GM18907 (cell line): ENCODE measurements around the gene RAX2.

ENCODE experiments used
- ATAC-seq: cut with Tn5 transposase; IDR thresholded peaks from one replicate; pipeline ENCODE4 v1.9.1; 2021; ENCODE audit warnings: mild to moderate bottlenecking, moderate library complexity; ENCODE audit not compliant: unreplicated experiment

Gene RAX2

GRCh38 chr19:3733549-3734309 is 38.3 kb downstream of the RAX2 start:
- no peak for ATAC-seq

GRCh38 chr19:3732108-3732507 is 39.9 kb downstream of the RAX2 start:
- ATAC-seq: no peak

GRCh38 chr19:3730457-3730958 is 41.5 kb downstream of the RAX2 start:
- no peak for ATAC-seq

- ATAC-seq: no peak
These were observed 46.3 kb downstream of the RAX2 start for GRCh38 chr19:3725640-3726310.

- no peak for ATAC-seq
These were observed 46.9 kb downstream of the RAX2 start for GRCh38 chr19:3725121-3725520.

- ATAC-seq: no peak
These were observed 48.1 kb downstream of the RAX2 start for GRCh38 chr19:3723883-3724282.

GRCh38 chr19:3723110-3723488 is 48.9 kb downstream of the RAX2 start:
- ATAC-seq: no peak

GRCh38 chr19:3722443-3723109 is 49.5 kb downstream of the RAX2 start:
- no peak for ATAC-seq

- ATAC-seq: no peak
These were observed 50.1 kb downstream of the RAX2 start for GRCh38 chr19:3721887-3722442.

GRCh38 chr19:3721131-3721886 is 50.7 kb downstream of the RAX2 start:
- ATAC-seq: no peak

GRCh38 chr19:3720349-3720917 is 51.6 kb downstream of the RAX2 start:
- ATAC-seq: no peak

- ATAC-seq: no peak
These were observed 52.2 kb downstream of the RAX2 start for GRCh38 chr19:3719868-3720267.
